ENCODE measurements around the gene LTF. TPM values are rescaled to one million over a fixed set of nuclear protein-coding genes. Genes with fewer than 3 reads are reported as not detected.

The LTF gene
- polyA plus RNA-seq, 5 donors, result 3.1 to 7.1 (median 4.9) TPM

DNA sequence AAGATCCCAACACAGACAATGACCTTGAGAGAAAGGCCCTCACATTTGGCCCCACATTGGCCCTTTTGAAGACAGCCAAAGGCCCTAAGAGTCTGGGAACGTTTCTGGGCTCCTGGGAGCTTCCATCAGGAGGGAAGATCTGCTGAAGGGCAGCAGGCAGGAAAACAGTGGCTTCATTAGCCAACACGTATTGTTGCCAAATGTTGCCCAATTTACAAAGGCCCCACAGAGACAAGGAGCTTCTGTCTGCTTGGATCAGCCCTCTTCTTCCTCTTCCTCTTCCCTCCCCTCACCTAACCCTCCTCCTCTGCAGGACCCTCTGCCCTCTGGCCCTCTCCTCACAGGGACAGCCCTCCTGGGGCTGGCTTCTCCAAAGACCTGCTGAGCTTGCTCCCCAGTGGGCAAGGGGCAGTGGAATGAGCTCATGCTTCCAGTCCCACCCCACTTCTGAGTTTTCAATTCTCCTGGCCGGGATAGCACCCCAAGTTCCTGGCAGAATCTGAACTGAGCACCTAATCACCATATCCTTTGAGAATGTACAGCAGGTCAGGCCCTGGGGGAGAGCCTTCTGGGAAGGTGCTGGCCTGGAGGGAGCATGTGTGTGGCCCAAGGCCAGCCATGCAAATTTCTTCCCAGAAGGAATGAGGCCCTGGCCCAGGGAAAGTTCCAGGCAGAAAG lies 5.1 kb upstream of the LTF start:
- no peak for DNase-seq

DNA sequence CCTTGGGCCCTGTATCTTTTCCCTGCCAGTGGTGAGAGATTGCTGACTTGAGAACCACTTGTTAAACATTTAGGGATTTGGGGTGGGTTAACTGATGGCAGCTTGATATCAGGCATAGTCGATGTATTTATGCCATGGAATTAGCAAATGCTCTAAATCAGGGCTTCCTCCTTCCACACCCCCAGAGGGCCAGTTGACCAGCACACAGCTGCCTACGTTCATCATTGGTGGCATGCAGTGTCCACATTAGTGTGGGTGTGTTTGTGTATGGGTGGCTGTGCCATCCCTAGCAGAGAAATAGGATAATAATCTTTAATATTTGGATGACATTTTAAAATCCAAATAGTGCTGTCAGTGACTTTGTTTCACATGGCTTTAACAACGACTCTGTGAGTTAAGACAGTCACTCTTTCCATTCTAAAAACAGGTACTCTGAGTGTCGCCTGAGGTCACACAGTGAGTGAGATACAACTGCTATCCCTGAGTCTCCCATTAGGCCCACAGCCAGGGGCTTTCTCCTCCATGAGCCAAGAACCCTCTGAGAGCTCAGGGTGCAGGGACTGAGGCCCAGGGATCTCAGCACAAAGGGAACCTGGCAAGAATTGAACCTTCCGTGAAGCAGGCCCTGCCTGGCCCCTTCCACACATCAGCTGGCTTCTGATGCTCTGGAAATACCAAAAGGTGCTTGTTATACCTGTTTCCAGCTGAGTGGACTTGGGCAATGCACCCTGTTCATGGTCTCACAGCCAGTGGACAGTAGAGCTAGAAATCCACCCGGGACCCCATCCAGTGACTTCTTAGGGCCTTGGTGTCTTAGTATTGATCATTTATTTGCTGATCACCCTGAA lies 4.3 kb upstream of the LTF start:
- no peak for DNase-seq

DNA sequence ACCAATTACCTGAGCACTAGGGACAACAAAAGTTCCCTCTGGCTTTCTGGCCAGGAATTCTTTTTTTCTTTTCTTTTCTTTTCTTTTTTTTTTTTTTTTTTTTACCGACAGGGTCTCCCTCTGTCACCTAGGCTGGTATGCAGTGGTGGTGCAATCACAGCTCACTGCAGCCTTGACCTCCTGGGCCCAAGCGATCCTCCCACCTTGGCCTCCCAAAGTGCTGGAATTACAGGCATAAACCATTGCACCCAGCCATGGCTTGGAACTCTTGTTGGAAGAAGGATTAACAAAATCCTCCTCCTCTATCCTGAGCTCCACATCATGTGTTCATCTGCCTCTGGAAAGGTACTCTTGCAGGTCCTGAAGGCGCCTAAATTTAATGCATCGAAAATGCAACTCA lies 2.9 kb upstream of the LTF start:
- DNase-seq, result no peak

DNA sequence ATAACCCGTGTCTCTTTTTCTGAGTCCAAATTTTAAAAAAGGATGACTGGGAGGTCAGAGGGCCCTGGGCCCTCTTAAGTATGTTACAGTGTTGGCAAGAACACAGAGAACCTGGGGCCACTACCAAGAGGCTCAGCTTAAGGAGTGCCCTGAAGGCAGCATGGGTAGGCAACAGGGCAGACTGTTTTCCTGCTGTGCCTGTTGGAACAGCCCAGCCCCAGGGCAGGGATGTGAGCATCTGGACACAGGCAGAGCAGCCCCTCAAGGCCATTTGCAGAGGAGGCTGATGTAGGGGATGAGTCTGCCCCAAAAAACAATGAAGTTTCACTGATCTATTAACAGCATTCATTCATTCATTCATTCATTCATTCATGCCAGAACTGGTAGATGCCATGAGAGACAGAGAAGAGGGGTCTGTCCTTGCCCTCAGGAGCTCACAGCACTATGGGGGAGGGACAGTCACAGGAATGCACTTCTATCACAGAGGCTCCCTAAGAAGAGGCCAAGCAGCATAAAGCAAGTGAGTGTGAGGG lies 2.2 kb upstream of the LTF start:
- DNase-seq, result no peak

DNA sequence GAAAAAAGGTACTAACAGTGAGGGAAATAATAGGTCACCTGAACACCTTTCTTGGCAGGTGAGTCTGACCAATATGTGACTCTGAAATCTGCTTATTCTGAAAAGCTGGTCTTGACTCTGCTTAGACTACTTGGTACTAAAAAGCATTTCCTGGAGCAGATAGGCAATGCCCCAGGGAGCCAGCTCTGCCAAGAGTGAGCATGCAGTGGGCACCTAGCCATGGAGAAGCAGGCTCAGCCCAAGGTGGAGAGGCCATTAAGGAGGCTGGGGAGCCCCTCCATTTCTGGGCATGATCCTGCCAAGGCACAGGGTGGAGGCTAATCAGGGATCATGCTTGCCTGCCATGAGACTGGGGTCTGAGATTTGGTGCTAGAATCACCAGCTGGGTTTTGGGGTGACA lies 1.6 kb upstream of the LTF start:
- DNase-seq, result no peak

DNA sequence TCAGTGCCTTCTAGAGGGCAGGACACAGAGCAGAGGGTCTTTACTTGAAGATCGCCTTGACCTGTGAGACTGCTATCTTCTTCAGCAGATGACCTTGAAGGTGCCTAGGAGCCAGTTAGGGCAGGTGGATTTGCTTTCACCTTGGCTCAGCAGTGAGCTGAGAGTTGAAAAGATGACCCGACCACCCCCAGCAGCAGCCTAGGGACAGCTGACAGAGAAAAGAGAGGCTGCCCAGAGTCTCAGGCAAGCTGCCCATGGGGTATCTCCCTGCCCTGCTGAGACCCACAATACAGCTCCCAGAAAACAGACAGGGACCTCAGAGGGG lies 453 bp upstream of the LTF start:
- no peak for DNase-seq

DNA sequence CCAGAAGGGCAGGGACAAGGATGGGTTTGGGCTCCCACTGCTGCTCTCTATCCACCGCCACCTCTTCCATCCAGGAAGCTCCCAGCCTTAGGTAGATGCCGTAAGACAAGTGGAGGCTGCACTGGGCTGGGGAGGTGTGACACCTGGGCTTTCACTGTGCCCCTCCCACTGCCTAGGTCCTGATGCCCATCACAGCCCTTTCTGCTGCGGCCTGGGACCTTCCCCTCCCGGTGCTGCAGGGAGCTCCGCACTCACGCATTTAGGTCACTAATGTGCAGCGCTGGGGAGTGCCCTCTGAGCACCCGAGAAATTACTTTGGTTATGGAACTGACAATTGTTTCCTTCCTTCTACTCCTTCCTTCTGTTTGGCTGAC lies 850 bp downstream of the LTF start:
- no peak for DNase-seq

DNA sequence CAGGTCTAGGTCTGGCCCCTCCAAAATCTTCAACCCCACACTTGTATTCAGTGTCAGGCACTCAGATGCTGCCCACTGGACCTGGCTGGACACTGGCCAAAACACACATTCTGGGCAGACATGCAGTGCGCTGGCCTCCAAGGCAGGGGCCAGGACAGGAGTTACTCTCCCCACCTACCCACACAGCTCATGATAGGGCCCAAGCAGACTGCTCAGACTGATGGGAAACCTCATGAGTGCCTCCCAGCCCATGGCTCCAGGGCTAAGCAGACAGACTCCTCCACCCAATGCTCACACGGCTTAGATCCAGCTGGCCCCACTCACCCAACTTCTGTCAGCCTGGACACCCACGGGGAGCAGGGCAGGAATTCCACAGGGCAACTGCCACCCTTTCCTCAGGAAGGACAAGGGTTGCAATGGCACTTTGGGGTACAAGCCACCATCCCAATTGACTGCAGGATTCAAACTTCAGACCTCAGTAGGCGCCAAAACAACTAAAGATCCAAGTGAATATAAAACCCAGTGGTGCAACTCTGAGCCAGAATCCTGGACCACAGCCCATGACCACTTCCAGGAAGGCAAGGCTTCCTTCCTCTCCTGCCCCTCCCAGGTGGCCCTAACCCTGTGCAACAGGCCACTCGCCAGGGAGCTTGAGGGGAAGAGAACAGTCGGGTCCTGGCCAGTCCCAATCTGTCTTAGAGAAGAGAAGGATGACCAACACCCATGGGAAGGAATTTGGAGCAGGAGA lies 1.4 kb downstream of the LTF start:
- DNase-seq, result no peak

DNA sequence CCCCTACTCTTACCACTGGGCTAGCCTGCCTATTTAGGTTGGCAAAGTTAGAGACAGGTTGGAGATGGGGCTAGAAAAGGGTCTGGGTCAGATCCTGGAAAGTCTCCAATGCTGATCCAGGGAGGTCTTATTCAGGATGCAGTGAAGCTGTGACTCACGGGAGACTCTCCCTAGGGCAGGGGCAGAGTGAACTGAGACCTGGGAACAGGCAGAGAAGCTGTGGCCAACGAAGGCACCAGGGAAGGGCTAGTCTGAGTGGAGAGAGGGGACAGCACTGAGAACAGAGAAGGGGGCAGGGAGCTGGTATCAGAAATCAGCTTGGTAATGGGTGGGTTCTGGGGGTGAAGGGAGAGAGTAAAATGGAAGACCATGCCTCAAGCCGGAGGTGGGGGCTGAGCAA lies 2.2 kb downstream of the LTF start:
- no peak for DNase-seq

DNA sequence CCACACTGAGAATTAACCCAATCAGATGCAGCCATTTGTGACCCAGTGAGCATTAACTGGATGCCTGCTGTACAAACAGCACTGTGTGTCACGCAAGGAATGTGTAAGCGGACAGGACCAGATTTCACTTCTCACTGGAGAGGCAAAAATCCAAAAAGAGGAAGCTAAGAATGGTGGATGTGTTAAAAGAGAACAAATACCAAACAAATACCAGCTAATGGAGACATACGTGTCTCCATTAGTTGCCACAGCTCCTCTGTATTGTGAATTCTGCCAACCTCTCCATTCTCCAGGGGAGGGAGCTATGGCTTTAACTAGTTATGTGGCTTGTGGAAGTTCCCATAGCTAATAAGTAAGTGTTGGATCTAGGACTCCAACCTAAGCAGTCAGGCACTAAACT lies 2.6 kb downstream of the LTF start:
- no peak for DNase-seq

DNA sequence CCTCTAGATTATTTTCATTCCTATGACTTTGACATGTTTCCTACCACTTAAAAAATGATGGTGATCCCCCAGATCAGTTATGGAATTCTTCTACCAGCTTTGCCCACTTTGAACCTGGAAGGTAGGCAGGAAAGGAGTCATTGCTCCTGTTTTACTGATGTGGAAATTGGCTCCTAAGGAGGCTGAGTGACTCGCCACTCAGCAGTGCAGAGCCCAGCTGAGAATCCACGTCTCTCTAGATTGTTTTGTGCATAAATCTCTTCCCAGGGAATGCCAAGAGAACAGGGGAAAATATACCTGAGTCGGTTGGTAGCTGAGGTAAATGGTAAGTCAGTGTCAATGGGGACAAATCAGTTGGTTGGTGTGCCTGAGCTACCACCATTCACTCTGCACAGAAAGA lies 4.7 kb downstream of the LTF start:
- DNase-seq, result no peak

DNA sequence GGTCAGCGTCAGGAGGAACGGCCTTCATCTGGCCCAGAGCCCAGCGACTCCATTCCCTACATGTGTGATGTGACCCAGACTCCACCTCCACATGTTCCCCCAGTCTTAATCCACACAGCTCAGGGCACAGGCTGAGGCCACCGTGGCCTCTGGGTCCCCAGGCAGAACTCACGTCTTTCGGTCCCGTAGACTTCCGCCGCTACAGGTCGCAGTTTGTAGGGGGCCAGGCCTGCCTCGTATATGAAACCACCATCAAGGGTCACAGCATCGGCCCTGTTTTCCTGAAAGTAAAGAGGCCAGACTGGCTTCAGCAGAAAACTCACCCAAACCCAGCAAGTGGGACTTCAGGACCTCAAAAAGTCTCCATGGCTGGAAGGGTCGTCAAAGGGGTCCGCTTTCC lies 8.6 kb downstream of the LTF start:
- no peak for DNase-seq

DNA sequence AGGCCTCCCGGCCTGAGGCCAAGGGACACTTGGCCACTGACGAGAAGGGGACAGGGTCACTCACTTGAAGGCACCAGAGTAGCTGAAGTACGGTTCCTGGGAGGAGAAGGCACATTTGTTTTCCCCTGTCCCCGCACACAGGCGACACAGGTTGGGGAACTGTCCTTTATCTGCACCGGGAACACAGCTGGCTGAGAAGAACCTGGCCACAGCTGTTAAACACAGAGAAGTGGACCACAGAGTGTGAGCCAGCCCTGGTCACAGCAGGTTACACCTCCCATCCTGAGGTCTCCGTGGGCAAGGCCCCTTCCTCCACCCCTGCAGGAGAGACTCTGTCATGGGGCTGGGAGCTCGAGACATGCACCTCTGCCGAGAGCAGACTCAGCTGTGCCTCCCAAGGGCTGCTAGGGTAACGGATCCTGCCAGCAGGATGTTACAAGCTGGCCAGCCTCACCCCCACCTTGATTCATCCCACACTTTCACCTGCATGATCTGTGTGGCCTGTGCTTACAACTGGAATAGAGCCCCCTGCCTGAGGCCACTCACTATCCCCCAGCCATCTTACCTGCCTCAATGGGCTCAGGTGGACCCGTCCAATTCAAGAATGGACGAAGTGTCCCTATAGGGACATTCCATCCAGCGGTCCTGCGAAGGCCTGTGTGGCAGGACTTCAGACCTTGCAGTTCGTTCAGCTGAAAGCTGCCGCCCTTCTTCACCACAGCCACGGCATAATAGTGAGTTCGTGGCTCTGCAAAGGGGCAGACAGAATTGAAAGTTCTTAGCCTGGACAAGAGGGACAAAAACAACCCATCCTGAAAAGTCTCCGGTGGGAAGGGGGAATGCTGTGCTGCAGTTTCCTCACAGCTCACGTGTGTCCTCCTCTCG lies 9.2 kb downstream of the LTF start:
- DNase-seq, result no peak

DNA sequence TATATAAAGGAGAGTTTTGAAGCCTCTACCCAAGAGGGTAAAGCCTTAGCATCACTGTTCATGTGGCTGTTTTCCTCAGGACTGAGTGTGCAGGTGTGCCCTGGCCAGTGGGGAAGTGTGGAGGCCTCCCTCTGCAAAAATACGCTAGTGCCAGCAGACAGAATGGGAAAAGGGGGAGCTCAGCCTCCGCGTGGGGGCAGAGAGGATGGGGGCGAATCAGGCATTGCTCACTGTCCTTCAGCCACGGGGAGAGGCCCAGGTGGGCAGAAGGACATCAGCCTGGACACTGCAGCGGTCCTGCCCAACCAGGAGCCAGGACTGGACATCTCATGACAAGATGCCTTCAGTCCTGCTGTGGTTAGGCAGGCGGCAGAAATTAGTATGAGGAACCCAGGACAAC lies 10.1 kb downstream of the LTF start:
- no peak for DNase-seq

DNA sequence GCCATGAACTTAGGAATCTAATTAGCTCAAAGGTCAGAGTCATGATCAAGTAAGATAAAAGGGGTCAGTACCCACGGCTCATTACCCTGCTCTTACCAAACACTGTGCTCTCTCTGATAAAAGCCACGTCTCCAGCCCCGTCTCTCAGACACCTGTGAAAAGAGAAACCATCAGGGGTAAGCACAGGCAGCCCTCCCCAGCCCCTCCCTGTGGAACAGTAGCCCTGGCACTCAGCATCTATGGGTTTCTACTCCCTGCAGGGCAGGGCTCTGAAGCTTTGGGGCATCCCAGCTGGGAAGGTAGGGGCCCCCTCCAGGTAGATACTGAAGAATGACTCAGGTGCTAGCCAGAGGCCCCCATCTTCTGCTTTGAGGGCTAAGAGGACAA lies 10.5 kb downstream of the LTF start:
- DNase-seq, result no peak

DNA sequence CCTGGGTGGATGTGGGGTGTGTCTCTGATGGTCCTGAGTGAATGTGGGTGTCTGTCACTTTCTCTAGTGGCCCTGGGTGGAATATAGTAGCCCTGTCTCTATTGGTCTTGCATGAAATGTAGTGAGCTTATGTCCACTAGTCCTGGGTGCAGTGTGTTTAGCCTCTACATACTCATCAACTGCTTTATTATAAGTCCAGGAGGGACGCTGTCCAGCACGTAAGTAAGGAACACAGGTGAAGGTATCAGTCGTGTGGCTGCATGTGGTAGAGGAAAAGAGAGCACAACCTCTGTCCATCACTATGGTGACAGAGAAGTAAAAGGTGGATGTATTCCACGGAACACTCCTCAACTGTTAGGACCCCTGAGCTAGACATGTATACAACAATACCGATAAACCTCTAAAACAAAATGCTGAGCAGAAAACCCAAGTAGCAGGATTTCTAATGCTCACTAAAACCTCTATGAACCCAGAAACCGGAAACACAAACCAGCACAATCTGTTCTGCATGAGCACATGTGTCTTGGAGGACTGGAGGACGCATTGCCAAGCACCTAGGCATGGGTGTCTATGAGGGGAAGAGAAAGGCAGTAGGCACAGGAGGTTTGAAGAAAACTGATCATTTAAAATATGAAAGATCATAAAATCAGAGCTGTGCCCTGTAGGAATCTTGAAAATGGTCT lies 11.0 kb downstream of the LTF start:
- DNase-seq, result no peak

DNA sequence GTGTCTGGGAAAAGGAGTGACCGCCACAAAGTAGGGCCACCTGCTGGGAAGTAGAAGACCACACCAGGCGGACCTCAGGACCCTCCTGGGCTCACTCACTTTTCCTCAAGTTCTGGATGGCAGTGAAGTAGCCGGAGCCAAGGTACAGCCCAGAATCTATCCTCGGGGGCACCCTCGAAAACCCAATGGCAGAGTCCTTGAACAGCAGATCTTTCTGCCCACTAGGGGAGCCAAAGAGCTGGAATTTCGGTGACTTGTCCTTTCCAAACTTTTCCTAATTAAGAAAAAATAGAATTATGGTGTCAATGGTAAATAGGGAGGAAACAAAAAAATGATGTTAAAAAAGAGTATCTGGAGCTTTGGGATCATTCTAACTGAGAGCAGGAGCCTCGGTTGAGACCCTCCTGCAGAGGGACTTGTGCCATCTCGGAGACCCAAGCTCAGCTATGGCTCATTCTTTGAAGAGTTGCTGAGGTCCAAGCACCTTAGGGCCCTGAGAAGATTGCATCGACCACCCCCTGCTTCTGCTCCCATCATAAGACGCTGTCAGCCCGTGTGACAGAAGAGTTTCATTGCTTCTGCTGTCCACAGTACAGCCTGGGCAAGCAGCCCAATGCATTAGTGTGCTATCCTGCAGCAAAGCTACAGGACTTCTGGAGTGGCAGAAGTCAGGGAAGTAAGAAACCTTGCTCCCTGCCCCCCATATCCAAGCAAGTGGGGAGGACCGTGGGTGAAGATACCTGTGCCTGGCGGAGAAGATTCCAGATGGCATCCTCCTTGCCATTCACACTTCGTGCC lies 14.8 kb downstream of the LTF start:
- no peak for DNase-seq

DNA sequence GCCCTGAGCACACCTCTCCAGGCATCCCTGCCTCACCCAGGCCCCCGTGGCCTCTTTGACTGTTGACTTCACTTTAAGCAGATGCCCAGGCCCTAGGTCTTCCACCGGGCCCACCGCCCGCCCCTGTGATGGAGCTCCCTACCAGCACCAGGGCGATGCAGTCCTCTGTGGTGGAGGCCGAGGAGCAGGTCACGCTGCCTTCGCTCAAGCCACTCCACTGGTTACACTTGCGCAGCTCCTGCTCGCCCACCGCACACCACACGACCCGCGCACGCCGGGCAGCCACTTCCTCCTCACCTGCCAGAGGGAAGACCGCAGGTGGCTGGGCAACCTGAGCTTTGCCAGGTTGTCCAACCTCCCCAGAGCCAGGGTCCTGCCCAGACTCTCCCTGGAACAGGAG lies 16.0 kb downstream of the LTF start:
- DNase-seq, result no peak

DNA sequence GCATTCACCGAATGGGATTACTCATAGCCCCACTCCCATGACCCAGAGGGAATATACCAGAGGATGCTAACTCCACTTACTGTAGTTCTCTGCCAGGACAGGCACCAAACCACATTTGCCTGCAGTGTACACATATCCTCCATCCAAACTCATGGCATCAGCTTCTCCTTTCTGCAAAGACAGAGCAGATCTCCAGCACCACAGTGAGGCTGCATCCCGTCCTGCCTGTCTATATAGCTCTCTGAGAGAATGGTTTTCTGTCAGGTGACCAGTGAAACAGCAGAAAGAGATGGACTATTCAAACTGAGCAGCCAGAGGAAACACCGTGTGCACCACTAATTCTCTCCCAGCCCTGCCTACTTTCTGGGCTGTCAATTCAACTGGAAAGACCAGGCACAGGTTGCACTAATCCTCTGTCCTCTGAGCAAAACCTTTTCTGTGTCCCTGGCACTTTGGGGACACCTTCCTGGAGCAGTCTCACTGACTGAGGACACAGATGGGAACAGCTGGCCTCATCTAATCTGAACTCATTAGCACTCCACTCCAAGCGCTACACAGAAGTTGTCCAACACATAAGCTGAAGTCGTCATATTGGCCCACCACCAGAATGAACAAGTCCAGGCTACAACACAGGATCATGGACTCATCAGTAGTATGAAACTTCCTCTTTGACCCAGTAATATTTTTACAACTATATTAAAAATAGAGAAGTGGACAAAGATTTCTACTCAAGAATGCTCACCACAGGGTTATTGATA lies 17.3 kb downstream of the LTF start:
- DNase-seq, result no peak
